GM08714 (cell line): Measurements from ENCODE around the gene PHRF1.
A peak's percentile ranks its signal among the peaks of the same experiment; 100 is the strongest.

Source experiments
- H3K4me3 ChIP-seq: fragments of 200-500 bp; sonication (Bioruptor generic); 2 replicates; pipeline ENCODE4 v1.5.1; 2014; ENCODE audit warnings: mild to moderate bottlenecking, low read length, inconsistent platforms
- ZNF274 ChIP-seq: IDR thresholded peaks from 2 replicates; pipeline ENCODE4 v1.6.1; 2012; ENCODE audit warnings: mild to moderate bottlenecking, low read depth, low read length

PHRF1 gene

GRCh38 chr11:560305-561147, 15.7 kb upstream of the PHRF1 start, which contains the start of the genes LMNTD2 and RASSF7:
Gene LMNTD2, minus strand, starts transcription at chr11:560738. Its CDS starts 22 bp downstream, at chr11:560716.
Gene RASSF7, plus strand, starts transcription at chr11:560970. Its CDS starts 799 bp downstream, at chr11:561769.
- H3K4me3 ChIP-seq = peak within 1 kb of the TSS; percentile 91
- TF ChIP-seq ZNF274 = no peak

DNA sequence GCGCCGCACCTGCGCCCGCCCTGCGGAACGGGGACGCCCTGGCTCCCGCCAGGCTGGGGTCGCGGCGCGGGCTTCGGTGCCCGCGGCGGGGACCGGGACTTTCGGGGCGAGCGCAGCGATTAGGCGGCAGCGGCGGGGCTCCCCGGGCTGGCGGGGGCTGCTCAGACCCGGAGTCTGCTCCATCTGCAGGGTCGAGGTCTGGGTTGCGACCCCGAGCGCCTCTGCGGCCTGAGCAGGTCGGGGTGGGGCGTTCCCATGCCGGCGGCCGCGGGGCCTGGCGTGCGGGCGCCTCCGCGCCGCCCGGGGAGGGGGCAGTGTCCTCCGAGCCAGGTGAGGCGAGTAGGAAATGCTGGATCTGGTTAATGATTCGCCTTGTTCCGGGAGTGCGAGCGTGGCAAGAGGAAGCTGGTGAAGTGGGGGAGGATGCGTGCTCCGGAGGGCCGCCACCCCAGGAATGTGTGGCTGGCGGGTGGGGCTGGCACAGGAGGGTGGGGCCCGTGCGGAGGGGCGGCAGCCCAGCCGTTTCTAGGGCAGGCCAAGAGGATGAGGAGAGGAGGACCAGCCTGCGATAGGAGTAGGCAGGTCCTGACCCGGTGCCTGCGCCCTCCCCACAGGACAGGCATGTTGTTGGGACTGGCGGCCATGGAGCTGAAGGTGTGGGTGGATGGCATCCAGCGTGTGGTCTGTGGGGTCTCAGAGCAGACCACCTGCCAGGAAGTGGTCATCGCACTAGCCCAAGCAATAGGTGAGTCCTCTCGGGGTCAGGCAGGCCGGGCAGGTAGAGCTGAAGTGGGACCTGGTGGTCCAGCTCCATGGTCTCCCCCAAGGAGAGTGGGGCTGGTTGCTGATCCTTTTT, 14.9 kb upstream of the PHRF1 start:
- TF ChIP-seq ZNF274 = no peak
- H3K4me3 ChIP-seq = peak overlapping the region; percentile 91

DNA sequence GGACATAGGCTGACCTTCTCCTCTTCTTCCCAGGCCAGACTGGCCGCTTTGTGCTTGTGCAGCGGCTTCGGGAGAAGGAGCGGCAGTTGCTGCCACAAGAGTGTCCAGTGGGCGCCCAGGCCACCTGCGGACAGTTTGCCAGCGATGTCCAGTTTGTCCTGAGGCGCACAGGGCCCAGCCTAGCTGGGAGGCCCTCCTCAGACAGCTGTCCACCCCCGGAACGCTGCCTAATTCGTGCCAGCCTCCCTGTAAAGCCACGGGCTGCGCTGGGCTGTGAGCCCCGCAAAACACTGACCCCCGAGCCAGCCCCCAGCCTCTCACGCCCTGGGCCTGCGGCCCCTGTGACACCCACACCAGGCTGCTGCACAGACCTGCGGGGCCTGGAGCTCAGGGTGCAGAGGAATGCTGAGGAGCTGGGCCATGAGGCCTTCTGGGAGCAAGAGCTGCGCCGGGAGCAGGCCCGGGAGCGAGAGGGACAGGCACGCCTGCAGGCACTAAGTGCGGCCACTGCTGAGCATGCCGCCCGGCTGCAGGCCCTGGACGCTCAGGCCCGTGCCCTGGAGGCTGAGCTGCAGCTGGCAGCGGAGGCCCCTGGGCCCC, 14.1 kb upstream of the PHRF1 start:
- H3K4me3 ChIP-seq = no peak overlapping the region; the same call in 1 of the 2 replicates

GRCh38 chr11:563066-563811, 13.0 kb upstream of the PHRF1 start:
- TF ChIP-seq ZNF274 = no peak
- H3K4me3 ChIP-seq = no peak overlapping the region

More for the DNA sequence above, 14.1 kb upstream of the PHRF1 start:
- no peak for TF ChIP-seq ZNF274

- TF ChIP-seq ZNF274 = no peak
- H3K4me3 ChIP-seq = no peak overlapping the region
These were observed 12.3 kb upstream of the PHRF1 start for GRCh38 chr11:563812-564578.

GRCh38 chr11:565921-566509, 10.3 kb upstream of the PHRF1 start:
- no peak overlapping the region for H3K4me3 ChIP-seq
- TF ChIP-seq ZNF274 = no peak

GRCh38 chr11:567011-567628, 9.2 kb upstream of the PHRF1 start:
- TF ChIP-seq ZNF274 = no peak
- no peak overlapping the region for H3K4me3 ChIP-seq

DNA sequence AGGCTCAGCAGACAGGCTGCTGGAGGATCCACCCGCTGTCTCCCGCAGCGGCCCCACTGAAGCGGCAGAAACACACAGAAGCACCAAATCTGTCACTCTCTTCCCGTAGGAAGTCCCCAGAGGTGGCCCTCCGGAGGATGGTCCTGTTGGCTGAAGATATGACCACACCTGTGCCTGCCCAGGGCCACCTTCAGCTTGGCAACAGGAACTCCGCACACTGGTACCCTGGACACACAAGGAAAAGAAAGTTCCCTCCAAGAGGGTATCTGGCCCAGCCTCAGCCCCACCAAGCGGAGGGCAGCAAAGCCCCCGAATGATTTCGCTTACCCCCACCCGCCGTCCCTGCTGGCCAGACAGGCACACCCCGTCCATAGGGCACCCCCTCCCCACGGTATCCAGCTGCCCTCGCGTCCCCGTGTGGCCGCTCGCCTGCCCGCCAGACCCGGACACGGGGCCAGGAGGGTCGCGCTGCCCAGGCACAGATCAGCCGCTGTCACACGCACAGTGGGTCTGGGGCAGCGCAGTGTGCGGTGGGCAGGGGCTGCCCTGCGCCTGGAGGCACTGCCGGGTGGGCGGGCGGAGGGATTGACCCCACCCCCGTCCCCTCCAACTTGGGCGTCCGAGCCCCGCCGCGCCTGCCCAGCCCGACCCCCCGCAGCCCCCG, 8.5 kb upstream of the PHRF1 start:
- TF ChIP-seq ZNF274 = no peak

GRCh38 chr11:568306-569157, 7.7 kb upstream of the PHRF1 start:
- no peak for TF ChIP-seq ZNF274
- peak overlapping the region; percentile 80 for H3K4me3 ChIP-seq

More for the DNA sequence above, 8.5 kb upstream of the PHRF1 start:
- peak overlapping the region; percentile 52; the same call in 1 of the 2 replicates for H3K4me3 ChIP-seq

GRCh38 chr11:569158-569885, 6.9 kb upstream of the PHRF1 start:
- peak overlapping the region; percentile 80 for H3K4me3 ChIP-seq
- no peak for TF ChIP-seq ZNF274
